Breast epithelium (tissue), 4 donors: ENCODE measurements around the gene CBX6. TPM values are rescaled to one million over a fixed set of nuclear protein-coding genes. Genes with fewer than 3 reads are reported as not detected.

Experiments
- DNase-seq, 2 donors: peaks; one replicate each; pipeline ENCODE4 v3.0.0-alpha.2; 2019; ENCODE audit warnings: low spot score in 2 of 2
- H3K27ac ChIP-seq, 2 donors: fragments of 200-600 bp; sonication (generic) in 1 of 2; one replicate each; pipeline ENCODE4 v1.5.1; 2016 to 2019; ENCODE audit warnings: mild to moderate bottlenecking in 1 of 2
- H3K27me3 ChIP-seq, 2 donors: fragments of 200-600 bp; sonication (generic) in 1 of 2; one replicate each; pipeline versions ENCODE4 v1.5.1 to v1.6.0; 2017 to 2019; ENCODE audit warnings: control low read depth in 1 of 2, mild to moderate bottlenecking in 1 of 2
- H3K36me3 ChIP-seq: fragments of 200-600 bp; one replicate; pipeline ENCODE4 v1.5.1; 2019
- H3K4me1 ChIP-seq, 2 donors: fragments of 200-600 bp; sonication (generic); one replicate each; pipeline ENCODE4 v1.5.1; 2016 to 2019; ENCODE audit warnings: control low read depth in 1 of 2
- H3K4me3 ChIP-seq, 3 donors: fragments of 200-600 bp; sonication (generic); 1 replicate in 2 of 3; 2 replicates in 1 of 3; pipeline ENCODE4 v1.5.1; 2016 to 2019; ENCODE audit warnings: mild to moderate bottlenecking in 3 of 3, moderate library complexity in 2 of 3
- H3K9me3 ChIP-seq, 2 donors: fragments of 200-600 bp; sonication (generic) in 1 of 2; one replicate each; pipeline ENCODE4 v1.5.1; 2016 to 2019; ENCODE audit warnings: control low read depth in 1 of 2
- CTCF ChIP-seq, 3 donors: fragments of 450-650 bp; IDR thresholded peaks; one replicate each; pipeline ENCODE4 v1.5.1; 2016 to 2017; ENCODE audit warnings: antibody characterized with exemption in 3 of 3, mild to moderate bottlenecking in 3 of 3, moderate library complexity in 3 of 3
- POLR2A ChIP-seq: fragments of 450-650 bp; IDR thresholded peaks from one replicate; pipeline ENCODE4 v1.6.1; 2016; ENCODE audit warnings: antibody characterized with exemption, mild to moderate bottlenecking, moderate library complexity
- POLR2AphosphoS5 ChIP-seq, 3 donors: sonication (generic); formaldehyde crosslinking; IDR thresholded peaks; one replicate each; pipeline ENCODE4 v1.6.1; 2017; ENCODE audit warnings: antibody characterized with exemption in 3 of 3
- intact Hi-C: fragments of 100-400 bp; cut with DNase I; formaldehyde crosslinking; loops from one replicate; pipeline ENCODE4 v1.15.1; 2023; ENCODE audit warnings: low total_unique reads
- total RNA-seq, 3 donors: library from RNA; depleted of rRNA; stranded (reverse); fragments of >200 nt; gene quantifications; one replicate each; pipeline ENCODE4 v1.1.0, GENCODE V29; 2016

CBX6 gene
- total RNA-seq, 3 donors from 2014 or later, result 20.2 to 34.7 (median 25.9) TPM

DNA sequence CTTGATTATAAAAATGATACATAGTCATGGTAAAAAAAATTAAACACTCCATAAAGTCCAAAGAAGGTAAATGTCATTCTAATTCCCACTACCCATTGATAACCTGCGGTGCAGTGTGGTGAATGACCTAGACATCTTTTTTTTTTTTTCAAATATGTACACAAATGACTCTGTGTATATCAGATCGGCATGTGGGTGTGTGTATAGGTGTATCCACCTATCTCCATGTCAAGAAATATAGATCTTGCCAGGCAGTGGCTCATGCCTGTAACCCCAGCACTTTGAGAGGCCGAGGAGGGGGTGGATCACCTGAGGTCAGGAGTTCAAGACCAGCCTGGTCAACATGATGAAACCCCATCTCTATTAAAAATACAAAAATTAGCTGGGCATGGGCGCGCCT, 18.4 kb upstream of the CBX6 start:
- no peak for DNase-seq
- no peak overlapping the region for H3K4me3 ChIP-seq
- no peak overlapping the region for H3K27ac ChIP-seq
- intact Hi-C loops, result no loop called here
- H3K9me3 ChIP-seq, result no peaks in the 10 kb centered on the region
- H3K36me3 ChIP-seq, result no peaks in the 10 kb centered on the region
- H3K4me1 ChIP-seq, result no peaks in the 10 kb centered on the region
- TF ChIP-seq POLR2AphosphoS5 (IDR thresholded peaks at IDR 0.05), result no peak
- TF ChIP-seq POLR2A, result no peak
- TF ChIP-seq CTCF (IDR thresholded peaks at IDR 0.05), result no peak
- H3K27me3 ChIP-seq, result no peaks in the 10 kb centered on the region

GRCh38 chr22:38886333-38886732, 14.3 kb upstream of the CBX6 start:
- peaks cover 6 to 14% of the 10 kb centered on the region in 2 donors for H3K4me1 ChIP-seq
- H3K36me3 ChIP-seq, result no peaks in the 10 kb centered on the region
- no peak overlapping the region for H3K27ac ChIP-seq
- TF ChIP-seq POLR2AphosphoS5 (IDR thresholded peaks at IDR 0.05) (no peak), POLR2A (no peak), CTCF (IDR thresholded peaks at IDR 0.05) (no peak)
- no peak for DNase-seq
- H3K27me3 ChIP-seq, result no peaks in the 10 kb centered on the region
- no peaks in the 10 kb centered on the region for H3K9me3 ChIP-seq
- no peak overlapping the region for H3K4me3 ChIP-seq
- intact Hi-C loops, result no loop called here

DNA sequence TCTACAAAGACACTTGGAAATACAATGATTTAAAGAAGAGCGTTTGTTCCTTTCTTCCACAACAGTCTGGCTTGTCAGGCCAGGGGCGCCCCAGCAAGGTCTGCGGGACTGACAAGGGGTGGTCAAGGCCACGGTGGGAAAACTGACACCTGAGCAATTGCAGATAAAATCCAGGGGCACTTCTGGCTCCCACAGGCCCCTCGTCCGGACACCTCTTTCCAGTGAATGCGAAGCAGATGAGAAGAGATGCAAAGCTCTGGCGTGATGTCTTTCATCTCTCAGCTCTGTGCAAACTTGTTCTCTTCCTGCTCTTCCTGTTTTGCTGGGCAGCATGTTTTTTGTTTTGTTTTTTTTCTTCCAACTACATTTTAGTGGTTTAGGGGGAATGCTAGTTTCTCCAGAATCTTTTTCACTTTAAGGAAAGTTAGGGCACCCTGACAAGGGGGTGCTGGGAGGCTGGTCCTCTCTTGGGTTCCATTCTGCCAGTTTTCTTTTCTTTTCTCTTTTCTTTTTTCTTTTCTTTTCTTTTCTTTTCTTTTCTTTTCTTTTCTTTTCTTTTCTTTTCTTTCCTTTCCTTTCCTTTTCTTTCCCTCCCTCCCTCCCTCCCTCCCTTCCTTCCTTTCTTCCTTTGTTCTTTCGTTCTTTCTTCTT, 11.1 kb upstream of the CBX6 start:
- no peaks in the 10 kb centered on the region for H3K36me3 ChIP-seq
- DNase-seq, result no peak
- intact Hi-C loops, result no loop called here
- TF ChIP-seq CTCF (IDR thresholded peaks at IDR 0.05) (no peak), POLR2A (no peak), POLR2AphosphoS5 (IDR thresholded peaks at IDR 0.05) (no peak)
- no peak overlapping the region for H3K4me3 ChIP-seq
- H3K9me3 ChIP-seq, result no peaks in the 10 kb centered on the region
- peaks cover 6 to 14% of the 10 kb centered on the region in 2 donors for H3K4me1 ChIP-seq
- no peaks in the 10 kb centered on the region for H3K27me3 ChIP-seq
- H3K27ac ChIP-seq, result peak overlapping the region; percentile 79 to 84

DNA sequence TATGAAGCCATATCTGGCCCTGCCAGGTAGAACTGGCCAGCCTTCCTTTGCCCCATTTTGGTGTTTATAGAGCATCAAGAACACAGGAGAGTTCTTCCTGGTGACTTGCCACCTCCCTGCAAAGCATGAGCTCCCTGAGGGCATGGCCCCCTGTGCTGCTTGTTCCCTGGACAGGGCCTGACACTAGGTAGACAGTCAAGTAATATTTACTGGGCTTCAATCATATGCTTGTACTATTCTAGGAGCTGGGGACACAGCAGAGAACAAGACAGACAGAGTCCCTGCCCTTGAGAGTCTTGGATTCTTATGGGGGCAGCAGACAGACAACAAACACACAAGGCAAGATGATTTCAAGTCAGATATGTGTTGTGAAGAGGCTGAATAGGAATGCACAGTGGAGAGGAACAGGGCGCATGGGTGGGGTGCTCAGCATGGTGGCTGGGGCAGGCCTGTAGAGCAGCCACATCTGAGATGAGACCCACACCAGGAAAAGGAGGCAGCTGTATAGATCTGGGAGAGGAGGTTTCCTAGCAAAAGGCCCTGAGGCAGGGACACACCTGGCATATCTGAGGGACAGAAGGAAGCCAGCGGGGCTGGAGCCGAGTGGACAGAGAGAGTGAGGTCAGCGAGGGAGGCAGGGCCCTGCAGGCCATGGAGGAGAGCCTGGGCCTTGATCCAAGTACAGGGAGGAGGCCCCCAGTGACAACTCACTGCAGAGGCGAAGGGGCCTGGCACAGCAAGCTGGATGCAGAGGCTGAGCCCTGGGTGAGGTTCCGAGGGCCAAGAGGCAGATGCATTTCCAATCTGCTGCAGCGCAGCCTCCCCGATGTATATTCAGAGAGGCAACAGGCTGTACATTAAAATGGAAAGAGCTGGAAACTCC, 10.2 kb upstream of the CBX6 start:
- no peak for DNase-seq
- intact Hi-C loops, result no loop called here
- Histone ChIP-seq H3K36me3 (no peaks in the 10 kb centered on the region), H3K4me1 (peaks cover 6 to 14% of the 10 kb centered on the region in 2 donors), H3K27me3 (no peaks in the 10 kb centered on the region), H3K27ac (peak overlapping the region; percentile 79 to 84), H3K9me3 (no peaks in the 10 kb centered on the region), H3K4me3 (peak overlapping the region in 1 of 3 donors; percentile 5)
- TF ChIP-seq POLR2A, result no peak
- no peak for TF ChIP-seq CTCF (IDR thresholded peaks at IDR 0.05)
- TF ChIP-seq POLR2AphosphoS5 (IDR thresholded peaks at IDR 0.05), result no peak

- peak in 1 of 2 donors; percentile 75 for DNase-seq
- intact Hi-C loops, result no loop called here
- H3K27me3 ChIP-seq, result no peaks in the 10 kb centered on the region
These were observed 9.5 kb upstream of the CBX6 start for GRCh38 chr22:38881464-38881871.

More at GRCh38 chr22:38881464-38881871, 9.5 kb upstream of the CBX6 start:
- TF ChIP-seq CTCF (IDR thresholded peaks at IDR 0.05) (peak in 1 of 3 donors; percentile 12), POLR2A (no peak), POLR2AphosphoS5 (IDR thresholded peaks at IDR 0.05) (peak; percentile 28 to 86 (median 70))
- no peaks in the 10 kb centered on the region for H3K9me3 ChIP-seq
- H3K4me1 ChIP-seq, result peaks cover 6 to 14% of the 10 kb centered on the region in 2 donors
- no peaks in the 10 kb centered on the region for H3K36me3 ChIP-seq
- H3K27ac ChIP-seq, result peak overlapping the region; percentile 79 to 84
- peak overlapping the region in 1 of 3 donors; percentile 5 for H3K4me3 ChIP-seq
